Stimulated activated CD4-positive, alpha-beta T cell treated with anti-CD3 and anti-CD28 coated beads, TNF-alpha, amount 100 ng/mL, for 24 hours (primary cell): ENCODE measurements around the gene SLC24A3.
A peak's percentile ranks its signal among the peaks of the same experiment; 100 is the strongest.
"Not testable (repeated sequence)": the region's sequence is repeated elsewhere in the genome, so short reads cannot be mapped to it uniquely, and the experiment has no call there.

Source experiments
- DNase-seq, 3 experiments: peaks; one replicate each; pipeline ENCODE4 v3.0.0-alpha.2; 2020; ENCODE audit warnings: low read depth in 3 of 3

SLC24A3 gene

DNA sequence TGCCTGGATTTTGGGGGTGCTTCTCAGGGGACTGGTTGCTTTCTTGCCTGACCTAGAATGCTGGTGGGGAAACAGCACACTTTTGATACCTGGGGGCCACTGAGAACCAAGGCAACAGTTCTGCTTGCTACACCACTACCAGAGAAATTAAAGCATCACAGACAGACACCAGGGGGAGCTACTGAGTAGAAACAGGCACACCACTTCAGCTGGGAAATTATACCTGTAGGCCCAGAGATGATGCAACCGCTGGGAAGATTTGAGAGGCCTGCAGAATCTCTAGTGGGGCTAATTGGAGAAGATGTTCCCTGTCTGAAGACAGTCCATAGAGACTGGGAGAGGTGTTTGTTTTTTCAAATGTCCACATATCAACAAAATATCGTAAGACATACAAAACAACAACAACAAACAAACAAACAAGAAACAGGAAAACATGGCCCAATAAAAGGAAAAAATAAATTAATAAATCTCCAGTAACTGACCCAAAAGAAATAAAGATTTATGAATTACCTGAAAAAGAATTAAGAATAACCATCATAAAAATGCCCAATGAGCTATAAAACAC lies 416.2 kb downstream of the SLC24A3 start:
- DNase-seq = peak in 2 of 3 experiments; percentile 2 to 23

DNA sequence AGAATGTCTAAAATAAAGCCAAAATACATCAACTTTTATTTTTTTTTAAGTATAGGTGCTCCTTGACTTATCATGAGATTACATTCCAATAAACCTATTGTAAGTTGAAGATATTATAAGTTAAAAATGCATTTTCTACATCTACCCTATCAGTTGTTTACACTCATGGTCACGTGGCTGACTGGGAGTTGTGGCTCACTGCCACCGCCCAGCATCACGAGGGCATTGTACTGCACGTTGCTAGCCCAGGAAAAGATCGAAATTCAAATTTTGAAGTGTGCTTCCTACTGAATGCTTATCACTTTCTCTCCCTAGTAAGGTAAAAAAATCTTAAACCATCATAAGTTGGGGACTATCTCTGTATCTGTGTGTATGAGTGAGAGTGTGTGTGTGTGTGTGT lies 419.0 kb downstream of the SLC24A3 start:
- no peak for DNase-seq

DNA sequence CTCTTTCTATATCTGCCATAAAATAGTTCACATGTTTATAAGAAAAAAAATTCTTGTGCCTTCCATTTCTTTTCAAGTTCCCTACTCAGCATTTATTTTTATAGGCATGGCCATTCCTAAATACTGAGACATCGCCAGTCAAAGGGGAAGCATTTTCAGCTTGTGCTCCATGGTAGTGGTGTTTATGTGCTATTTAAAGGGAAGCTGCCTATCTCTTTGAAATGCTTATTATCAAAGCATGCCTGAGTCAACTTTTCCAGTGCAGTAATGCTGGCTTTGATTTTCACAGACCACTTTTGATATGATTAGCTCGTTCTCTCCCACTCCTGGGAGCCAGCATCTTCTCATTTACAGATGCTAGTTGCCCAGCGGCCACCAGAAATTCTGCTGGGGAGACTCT lies 421.5 kb downstream of the SLC24A3 start:
- DNase-seq = no peak

DNA sequence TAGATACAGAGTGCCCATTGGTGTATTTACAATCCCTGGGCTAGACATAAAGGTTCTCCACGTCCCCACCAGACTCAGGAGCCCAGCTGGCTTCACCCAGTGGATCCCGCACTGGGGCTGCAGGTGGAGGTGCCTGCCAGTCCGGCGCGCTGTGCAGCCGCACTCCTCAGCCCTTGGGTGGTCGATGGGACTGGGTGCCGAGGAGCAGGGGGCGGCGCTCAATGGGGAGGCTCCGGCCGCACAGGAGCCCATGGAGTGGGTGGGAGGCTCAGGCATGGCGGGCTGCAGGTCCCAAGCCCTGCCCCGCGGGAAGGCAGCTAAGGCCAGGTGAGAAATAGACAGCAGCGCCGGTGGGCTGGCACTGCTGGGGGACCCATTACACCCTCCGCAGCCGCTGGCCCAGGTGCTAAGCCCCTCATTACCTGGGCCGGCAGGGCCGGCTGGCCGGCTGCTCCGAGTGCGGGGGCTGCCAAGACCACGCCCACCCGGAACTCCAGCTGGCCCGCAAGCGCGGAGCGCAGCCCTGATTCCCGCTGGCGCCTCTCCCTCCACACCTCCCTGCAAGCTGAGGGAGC lies 427.1 kb downstream of the SLC24A3 start:
- DNase-seq = not testable (repeated sequence)

DNA sequence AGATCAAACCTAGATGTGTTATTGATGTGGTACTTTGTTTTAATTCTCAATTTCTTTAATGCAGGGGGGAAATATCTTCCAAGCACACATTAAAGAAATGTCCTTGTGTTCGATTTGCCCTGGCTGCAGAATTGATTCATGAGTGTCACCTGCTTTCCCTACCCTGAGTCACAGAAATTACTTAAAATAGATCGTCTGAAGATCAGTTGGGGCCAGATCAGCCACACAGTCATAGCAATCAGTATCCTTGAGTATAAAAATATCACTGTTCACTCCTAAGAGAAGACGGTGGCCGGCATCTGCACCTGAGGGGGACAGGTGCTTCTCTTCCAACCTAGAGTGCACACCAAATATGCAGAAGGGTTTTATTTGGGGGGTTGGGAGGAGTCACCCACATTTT lies 430.4 kb downstream of the SLC24A3 start:
- no peak for DNase-seq

DNA sequence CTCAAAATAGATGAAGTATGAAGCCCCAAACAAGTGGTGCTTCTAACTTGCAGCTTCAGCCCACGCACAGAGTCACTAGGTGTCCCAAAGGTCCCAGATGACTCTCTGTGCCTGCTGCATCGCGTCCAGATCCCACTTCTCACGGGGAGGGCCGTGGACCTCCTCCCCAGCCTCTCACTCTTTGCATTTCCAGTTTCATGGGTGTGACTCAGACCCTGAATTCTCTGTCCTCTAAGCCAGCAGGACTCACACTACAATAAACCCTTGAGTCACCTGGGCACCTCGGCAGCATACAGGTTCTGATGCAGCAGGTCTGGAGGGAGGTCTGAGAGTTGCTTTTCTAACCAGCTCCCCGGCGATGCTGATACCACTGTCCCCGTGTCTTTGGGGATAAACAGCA lies 431.6 kb downstream of the SLC24A3 start:
- DNase-seq = no peak

DNA sequence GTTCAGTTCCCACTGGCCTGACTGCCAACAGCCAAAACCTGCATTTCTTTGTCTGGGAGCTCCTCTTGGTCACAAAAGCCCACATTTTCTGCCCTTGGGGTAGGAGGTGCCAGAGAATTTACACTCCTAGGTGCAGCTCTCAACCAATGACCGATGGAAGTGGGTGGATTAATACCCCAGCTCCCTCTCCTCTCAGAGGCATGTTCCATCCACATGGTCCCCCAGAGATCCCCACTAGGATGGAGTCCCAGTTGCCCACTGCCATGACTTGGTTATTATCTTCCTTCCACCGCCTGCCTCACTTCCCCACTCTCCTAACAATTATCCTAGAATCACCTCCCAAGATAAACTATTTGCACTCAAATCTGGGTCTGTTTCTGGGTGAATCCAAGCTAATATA lies 434.5 kb downstream of the SLC24A3 start:
- DNase-seq = no peak

DNA sequence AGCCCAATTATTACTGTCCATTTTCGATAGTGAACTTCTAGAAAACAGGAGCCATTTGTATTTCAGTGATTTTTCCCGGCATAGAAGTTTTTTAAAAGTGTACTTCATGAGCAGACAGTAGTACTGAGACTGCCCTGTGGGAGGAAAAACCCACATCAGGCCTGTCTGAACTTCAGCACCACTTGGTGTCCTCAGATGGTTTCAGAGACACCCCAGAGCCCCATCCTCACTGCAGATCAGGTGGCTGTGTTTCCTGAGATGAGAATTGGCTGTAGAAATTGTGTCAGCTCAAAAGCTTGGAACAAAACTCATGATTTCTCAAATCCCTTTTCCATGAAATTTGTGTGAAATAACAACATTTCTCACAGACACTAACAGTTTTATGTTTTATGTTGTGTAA lies 435.6 kb downstream of the SLC24A3 start:
- DNase-seq = no peak

DNA sequence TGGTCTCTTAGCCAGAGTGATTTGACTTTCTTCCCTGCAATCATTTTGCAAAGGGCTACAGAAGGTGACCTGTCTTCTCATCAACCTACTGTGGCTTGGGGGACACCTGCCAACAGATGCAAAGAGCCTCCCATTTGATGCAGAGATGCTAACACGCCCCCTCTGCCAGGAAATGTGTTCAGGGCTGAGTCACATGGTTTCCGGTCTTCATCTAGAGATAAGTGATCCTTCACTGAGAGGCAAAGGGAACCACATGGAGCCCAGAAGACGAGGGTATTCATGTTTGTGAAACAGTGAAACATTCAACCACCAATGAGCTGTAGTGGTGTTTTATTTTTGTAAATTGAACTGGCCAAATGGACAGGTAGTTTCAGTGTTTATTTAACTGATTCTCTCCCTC lies 436.6 kb downstream of the SLC24A3 start:
- DNase-seq = no peak

DNA sequence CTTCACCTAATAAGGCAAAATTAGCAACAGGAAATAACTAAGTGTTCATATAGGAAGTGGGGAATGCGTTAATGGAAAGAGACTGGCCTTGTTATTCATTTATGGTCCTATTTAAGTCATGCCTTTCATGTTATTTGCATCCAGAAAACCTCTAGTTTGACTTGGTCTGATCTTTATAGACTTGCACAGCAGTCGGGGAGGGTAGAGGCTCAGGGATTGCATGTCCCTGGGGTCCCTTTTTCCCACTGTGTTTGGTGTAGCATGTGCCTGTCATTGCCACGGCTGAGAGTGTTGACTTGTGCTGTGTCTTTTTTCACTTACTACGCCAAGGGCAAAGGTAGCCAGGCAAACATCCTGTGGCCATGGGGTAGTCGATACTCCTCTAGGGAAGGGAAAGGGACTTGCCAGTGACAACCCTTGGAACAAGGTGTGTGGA lies 440.2 kb downstream of the SLC24A3 start:
- no peak for DNase-seq

DNA sequence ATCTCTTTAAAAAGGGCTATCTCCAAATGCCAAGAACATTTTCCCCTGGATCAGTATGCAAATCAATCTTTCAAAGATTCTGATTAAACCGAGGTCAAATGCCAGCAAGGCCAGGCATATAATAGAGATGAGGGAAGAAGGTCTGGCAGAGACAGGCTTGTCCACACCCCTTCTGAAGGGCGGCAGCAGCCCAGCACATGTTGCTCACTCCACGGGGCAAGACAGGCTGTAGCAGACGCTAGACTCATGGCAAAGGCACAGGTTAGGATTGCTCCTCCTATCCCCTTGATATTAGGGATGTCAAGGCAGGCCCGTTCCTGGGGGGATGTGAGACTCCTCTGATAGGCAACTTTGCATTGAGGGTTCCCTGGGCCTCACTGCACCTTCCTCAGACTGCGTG lies 440.9 kb downstream of the SLC24A3 start:
- no peak for DNase-seq

DNA sequence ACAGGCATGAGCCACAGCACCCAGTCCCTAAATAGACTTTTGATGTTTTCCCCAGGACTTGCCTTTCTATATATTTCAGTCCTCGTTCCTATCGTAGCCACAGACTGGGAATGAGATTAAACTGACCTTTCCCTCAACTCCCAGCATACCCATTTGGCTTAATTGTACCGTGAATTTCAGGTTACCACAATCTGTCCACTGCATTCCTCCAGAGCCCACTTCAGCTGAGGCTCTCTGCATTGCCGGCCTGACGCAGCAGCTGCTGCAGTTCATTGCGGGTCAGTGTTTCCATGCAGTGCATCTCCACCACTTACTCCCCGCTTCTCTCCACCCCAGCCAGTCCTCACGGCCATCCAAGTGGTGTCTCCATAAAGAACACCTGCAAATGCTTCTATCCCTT lies 442.5 kb downstream of the SLC24A3 start:
- DNase-seq = no peak

DNA sequence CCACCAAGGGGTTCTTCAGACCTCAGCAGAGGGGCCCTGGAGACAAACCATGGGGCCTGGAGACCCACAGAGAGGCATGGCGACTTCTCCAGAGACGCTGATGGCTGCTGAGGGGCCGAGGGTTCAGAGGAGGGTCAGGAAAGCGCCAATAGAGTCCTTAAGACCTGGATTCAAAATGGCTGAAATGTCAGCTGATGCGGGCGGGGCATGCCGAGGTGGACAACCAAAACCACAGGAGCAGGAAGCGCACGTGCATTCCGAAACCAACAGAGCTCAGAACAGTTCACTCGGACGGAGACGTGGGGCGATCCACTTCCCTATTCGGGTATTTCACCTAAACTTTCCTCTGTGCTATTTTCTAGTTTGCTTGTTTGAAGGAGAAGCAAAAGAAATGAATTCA lies 445.7 kb downstream of the SLC24A3 start:
- DNase-seq = no peak

DNA sequence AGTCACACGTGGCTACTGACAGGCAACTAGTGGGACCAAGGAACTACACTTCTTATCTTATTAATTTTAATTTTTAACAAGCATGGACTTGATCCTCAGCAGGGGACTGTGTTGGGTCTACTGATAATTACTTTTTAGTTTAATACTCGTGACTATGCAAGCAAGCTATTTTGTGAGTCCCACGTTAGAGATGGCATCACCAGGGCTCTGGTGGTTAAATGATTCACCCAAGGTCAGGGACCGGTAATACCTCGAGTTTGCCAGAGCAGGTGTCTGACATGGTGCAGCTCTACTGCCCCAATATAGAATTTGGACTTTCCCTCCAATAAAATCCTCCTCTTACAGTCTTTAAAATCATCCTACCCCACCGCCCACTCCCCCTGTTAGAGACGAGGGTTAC lies 447.0 kb downstream of the SLC24A3 start:
- DNase-seq = no peak

DNA sequence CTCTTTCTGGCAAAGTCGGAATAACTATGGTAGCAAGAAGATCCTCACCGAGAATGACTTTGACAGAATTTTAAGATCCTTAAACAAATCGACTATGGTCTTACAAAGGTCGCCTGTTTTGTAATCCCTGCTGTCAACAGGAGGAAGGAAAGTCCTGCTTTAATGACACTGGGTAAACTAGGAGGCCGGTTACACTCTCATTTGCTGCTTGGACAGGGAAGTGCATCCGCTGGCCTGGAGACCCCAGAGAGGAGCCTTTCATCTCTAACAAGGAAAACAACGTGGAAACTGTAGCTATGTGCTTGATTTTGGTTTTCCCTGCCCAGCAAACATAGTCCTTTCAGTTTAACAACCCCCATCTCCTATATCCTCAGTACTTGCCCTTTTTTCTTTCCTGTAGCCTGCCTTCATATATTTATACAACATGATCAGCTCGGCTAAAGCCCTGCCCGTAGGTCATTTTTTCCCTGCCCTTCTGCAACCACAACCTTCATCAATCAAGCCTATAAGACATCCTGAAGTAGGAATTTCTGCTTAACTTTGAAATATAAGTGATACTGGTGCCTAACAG lies 448.5 kb downstream of the SLC24A3 start:
- DNase-seq = no peak

DNA sequence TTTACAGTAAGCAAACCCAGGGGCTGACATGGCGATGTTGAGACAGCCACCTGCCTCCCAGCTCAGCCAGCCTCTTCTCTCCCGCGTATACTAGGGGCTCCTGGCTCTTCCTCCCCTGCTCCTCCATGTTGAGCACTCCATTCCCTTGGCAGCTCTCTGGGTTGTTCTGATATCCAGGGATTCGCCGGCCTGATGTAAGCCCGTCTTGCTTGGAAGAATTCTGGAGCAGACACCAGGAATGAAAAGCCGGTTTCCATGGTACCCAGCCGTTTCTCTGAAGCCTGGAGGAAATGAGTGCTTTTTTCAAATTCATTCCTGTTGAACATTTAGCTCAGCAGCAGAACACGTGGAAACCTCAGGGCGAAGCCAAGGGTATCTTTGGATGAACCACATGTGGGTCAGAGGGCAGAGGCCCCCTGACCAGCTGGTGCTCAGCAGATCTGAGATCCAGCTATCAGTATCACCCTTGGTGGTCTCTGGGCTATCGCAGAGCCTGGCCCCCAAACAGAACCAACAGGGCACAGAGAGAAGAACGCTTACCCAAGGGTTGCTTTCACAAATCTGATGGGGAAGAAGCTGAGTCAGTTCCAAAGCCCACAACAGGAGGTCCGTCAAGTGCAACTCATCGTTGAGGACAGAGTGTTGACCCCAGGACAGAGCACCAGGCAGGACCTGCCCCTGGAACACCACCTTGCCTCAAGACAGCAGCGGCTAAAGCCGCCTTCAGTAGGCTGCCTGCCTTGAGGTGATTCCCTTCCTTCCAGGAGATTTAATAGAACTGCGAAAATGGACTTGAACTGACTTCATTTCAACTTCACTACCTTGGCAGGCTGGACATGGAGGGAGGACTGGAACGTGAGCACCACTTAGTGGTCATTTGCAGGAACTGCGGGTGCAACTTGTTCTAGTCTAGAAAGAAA lies 449.5 kb downstream of the SLC24A3 start:
- peak; percentile 1 to 47 (median 6) for DNase-seq

DNA sequence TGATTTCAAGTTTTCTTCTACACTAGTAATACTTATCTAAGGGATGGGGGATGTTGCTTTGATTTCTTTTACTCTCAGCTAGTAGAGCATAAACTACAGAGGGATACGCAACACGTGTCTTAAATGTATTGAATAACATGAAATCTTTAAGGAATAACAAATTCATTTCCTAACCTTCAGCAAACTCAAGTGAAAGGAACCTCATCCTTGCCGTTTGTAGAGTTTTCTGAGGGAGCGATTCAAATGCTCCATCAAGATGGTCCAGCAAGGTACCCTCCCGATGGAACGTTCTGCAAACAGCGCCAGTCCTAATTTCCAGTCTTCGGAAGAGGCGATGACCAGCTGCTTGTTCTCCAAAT lies 450.2 kb downstream of the SLC24A3 start:
- no peak for DNase-seq

DNA sequence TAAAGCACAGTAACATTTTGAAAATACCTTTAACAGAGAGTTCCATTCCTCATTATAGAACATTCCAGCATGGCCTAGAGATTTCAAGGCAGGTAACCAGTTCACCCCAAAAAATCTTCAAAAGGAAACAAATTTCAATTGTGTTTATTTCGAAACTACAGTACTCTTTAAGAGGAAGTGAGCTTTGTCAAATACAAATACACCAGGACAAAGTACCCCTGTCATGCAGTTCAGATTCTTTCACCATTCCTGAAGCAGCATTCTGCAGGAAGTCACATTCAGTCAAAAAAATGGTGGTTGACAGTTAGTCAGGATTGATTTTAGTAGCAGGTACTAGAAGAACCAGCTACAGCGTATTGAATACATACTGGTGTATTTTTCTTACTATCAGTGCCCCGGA lies 456.0 kb downstream of the SLC24A3 start:
- no peak for DNase-seq

DNA sequence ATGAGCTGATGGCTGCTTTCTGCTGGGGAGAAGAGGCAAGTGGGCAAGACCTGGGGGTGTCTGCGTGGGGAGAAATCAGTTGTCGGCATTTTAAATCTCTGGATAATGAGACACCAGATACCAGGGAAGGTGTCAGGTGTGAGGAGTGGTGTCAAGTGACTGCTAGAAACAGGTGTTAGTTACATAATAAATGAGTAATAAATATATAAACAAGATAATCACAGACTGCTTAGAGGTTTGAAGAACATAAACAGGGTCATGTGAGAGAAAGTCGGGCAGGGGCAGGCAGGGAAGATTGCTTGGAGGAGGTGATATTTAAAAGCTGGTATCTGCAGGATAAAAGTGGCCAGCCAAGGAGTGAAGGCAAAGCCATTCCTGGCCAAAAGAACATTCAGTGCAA lies 458.4 kb downstream of the SLC24A3 start:
- DNase-seq = no peak

DNA sequence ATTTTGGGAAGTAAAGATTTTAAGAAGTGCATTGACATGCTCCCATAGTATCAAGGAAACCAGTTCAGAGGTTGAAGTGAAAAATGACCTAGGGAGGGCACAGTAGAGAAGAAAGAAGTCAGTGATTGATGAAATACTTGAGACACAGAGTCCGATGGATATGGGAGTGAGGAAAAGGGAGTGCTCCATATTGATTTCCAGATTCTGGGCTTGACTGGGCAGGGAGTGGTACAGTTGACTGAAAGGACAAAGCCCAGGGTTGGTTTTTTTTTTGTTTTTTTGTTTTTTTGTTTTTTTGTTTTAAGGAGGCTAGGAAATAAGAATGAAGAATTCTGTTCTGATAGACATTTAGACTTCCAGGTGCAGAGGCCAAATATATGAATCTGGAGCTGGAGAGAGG lies 458.9 kb downstream of the SLC24A3 start:
- DNase-seq = no peak

DNA sequence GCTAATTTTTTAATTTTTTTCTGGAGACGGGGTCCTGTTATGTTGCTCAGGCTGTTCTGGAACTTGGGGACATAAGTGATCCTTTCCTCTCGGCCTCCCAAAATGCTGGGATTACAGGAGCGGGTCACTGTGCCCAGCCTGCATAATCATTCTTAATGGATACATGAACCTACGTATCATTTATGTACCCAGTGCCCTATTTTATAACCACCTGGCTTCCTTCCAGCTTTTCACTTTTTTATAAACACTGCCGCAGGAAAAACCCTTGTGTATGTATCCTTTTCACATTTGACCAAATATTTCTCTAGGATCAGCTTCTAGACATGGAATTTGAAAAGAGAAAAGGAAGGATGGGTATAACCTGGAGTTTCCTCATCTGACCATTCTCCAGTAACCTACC lies 460.1 kb downstream of the SLC24A3 start:
- no peak for DNase-seq

DNA sequence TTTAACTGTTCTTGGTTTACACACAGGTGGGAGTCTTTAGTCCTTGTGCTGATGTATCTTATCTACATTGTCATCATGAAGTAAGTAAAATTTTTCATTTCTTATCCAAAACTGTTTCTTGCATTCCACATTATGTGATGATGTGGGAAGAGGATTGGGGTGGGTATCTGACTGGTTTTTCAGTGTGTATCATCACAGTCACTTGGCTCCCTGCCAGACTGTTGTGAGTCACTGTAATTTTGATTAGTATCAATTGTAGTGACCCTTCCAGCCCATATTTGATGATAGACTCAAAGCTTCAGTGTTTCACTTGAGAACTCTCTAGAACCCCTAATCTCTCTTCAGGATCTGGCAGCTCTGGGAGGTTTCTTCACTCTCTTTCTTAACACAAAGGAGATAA lies 461.1 kb downstream of the SLC24A3 start:
- DNase-seq = no peak

DNA sequence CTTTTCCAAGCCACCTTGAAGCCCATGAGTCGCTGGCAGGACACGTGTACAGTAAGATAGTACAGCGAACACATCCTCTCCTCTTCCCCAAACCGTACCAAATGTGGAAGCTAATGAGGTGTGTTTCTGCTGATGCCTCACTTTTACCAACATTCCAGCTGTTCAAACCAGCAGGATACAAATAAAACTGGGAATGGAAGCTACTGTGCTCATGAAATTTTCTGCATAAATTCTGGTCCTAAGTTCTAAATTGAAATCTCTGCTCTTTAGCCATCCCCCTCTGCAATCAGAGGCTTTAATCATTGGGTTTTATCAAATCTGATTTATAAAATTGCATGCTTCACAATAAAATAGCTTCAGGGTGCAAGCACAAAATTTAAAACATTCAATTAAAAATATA lies 463.8 kb downstream of the SLC24A3 start:
- DNase-seq = no peak
